GM19351 (cell line): ENCODE measurements around the gene RBM27.
A peak's percentile ranks its signal among the peaks of the same experiment; 100 is the strongest.
"Not testable (repeated sequence)": the region's sequence is repeated elsewhere in the genome, so short reads cannot be mapped to it uniquely, and the experiment has no call there.

Source experiments
- ATAC-seq: cut with Tn5 transposase; IDR thresholded peaks from one replicate; pipeline ENCODE4 v1.9.1; 2021; ENCODE audit warnings: mild to moderate bottlenecking, moderate library complexity; ENCODE audit not compliant: unreplicated experiment

The RBM27 gene, protein sequence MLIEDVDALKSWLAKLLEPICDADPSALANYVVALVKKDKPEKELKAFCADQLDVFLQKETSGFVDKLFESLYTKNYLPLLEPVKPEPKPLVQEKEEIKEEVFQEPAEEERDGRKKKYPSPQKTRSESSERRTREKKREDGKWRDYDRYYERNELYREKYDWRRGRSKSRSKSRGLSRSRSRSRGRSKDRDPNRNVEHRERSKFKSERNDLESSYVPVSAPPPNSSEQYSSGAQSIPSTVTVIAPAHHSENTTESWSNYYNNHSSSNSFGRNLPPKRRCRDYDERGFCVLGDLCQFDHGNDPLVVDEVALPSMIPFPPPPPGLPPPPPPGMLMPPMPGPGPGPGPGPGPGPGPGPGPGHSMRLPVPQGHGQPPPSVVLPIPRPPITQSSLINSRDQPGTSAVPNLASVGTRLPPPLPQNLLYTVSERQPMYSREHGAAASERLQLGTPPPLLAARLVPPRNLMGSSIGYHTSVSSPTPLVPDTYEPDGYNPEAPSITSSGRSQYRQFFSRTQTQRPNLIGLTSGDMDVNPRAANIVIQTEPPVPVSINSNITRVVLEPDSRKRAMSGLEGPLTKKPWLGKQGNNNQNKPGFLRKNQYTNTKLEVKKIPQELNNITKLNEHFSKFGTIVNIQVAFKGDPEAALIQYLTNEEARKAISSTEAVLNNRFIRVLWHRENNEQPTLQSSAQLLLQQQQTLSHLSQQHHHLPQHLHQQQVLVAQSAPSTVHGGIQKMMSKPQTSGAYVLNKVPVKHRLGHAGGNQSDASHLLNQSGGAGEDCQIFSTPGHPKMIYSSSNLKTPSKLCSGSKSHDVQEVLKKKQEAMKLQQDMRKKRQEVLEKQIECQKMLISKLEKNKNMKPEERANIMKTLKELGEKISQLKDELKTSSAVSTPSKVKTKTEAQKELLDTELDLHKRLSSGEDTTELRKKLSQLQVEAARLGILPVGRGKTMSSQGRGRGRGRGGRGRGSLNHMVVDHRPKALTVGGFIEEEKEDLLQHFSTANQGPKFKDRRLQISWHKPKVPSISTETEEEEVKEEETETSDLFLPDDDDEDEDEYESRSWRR

DNA sequence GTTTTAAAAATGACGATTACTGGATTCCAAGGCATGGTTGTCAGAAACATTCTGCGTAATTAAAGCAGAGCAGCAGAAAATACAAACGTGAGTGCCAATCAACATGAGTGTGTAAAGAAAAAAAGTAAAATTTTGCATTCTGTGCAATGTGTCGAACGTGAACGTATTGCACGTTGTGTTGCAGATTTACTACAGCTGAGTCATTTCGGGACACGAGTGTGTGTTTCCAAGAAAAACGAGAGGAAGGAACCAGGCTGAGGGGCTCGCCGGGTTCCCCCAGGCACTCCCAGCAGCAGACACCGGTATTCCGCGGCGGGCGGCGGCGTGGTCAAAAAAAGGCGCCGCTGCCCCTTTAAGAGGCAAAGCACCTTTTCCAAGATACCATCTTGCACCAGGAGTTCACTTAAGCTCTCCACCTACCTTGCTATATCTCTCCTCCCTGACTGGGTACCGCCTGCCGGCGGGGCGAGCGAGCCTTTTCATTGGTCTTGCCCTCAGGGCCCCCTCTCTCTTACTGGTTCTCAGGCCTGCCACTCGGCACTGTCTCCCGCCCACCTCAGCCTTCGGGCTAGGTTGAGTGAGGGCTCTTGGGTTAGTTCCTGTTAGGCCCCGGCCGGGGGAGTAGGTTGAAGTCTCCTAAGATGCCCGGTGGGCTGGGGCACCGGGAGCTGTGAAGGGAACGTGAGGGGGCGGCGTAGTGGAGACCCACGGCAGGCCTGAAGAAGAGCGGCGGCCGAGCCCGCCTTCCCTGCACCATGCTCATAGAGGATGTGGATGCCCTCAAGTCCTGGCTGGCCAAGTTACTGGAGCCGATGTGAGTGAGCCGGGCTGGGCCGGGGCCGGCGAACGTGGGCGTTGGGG is at the start of gene RBM27:
TSS of gene RBM27 (plus strand) at position 595 of the 861 bp plus-strand sequence. CDS start at position 756, 161 bp downstream.
- ATAC-seq = peak; percentile 99

DNA sequence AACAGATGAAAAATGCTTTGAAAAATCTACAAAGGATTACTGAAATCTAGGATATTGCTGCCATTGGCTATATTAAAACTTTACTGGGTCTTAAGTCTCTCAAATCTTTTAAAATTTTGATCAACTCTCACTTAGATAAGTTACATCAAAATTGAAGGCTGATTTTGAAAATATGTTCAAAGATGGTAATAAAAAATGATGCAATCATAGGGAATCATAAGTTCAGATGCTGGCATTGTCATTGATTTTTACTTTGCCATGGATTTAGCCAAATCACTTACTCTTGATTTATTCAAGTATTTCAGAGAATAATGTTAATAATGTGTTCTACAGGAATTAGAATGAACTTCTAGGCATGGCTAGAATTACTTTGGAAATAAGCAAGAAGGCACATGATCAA is 45.1 kb upstream of the RBM27 start:
- no peak for ATAC-seq

DNA sequence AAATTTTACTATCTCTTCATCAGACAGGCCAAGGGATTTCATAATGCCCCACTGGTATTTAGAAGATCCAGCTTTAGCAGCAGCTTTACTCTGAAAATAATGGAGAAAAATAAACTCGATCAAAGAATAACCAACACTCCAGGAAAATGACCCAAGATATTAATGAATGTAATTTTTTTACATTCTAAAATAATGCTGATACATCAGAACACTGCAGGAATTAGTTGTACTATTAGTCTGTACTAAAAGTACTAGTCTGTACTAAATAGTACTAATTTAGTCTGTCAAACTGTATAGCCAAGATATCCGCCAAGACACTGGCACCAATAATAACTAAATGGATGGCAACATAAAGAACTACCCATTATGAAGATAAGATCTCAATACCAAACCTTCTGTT is 39.0 kb upstream of the RBM27 start:
- ATAC-seq = no peak

DNA sequence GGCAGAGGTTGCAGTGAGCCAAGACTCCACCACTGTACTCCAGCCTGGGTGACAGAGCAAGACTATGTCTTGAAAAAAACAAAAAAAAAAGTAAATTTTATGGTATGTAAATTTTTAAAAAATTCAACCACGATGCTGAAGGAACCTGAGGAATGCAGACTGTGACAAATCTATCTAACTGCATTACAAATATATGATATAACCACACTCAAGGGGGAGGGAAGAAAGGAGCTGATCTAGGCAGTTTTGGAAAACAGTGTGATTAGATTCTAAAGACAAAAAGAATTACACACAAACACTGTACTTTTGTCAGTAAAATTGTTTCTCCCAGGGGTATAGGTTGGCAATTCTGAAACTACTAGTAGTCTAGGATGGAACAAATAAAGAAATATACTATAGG is 37.9 kb upstream of the RBM27 start:
- ATAC-seq = no peak

DNA sequence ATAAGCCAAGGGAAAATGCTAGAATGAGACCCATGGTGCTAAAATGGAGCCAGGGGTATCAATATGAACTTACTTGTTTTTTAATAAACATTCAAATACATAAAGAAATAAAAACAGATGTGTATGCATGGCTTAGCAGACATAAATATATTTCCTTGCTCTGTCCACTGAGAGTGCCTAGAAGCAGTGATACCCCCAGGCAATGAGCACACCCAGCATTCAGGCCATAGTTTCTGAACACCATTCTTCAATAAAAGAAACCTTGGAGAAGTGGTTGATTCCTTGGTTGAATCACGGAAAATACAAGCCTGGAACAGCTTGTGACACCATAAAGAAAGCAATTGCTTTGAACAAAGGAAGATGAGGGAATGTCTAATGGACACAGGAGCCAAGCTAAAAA is 37.5 kb upstream of the RBM27 start:
- no peak for ATAC-seq

DNA sequence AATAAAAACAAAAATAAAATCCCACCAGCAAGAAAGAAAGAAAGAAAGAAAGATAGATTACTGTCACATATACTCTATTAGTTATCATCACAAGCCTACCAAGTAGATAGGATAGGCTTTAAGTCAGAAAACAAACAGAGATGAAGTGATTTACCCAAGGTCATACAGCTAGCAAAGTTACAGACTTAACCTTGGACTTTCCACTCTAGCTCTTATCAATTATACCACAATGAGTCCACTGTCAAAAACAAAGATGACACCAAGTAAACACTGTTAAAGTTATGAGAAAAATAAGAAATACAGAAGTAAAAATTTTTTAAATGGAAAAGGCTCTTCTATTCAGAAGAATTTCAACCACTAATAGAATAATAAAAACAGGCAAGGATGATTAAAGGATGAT is 34.3 kb upstream of the RBM27 start:
- no peak for ATAC-seq

DNA sequence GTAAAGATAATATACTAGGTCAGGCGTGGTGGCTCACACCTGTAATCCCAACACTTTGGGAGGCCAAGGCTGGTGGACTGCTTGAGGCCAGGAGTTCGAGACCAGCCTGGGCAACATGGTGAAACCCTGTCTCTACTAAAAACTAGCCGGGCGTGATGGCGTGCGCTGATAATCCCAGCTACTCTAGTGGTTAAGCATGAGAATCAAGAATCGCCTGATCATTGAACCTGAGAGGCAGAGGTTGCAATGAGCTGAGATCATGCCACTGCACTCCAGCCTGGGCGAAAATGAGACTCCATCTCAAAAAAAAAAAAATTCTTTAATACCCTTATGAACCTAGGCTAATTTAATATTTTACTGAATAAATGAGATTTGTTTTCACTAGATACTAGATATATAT is 30.4 kb upstream of the RBM27 start:
- peak; percentile 75 for ATAC-seq

DNA sequence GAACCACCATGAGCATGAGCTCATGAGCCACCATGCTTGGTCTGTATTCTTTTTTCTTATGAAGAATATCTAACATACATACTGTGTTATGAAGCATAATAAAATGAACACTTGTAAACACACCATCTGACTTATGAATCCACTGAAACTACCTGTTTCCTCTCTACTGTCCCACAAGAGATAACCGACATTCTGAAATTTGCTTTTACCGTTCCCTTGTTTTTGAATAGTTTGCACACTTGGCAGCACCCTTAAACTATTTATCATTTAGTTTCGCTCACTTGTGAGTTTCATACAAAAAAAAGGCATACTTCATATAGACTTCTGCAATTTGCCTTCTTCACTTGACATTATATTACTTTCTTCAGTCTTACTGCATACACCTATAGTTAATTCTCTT is 29.8 kb upstream of the RBM27 start:
- peak; percentile 93 for ATAC-seq

DNA sequence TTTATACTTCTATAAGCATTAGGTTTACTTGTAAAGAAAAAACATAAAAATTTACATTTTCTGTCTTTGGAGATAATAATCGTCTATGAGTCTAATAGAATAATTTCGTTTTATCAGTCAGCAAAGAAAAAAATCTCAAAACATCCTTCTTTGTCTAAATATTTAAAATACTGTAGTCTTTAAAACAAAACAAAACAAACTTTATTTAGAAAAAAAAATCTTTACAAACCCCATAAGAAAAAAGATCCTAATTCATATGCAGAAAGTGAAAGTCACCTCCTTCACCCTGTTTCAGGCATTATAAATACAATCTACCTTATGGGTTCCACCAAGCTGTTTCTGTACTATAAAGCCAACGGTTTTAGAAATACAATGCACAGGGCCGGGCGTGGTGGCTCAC is 26.6 kb upstream of the RBM27 start:
- no peak for ATAC-seq

DNA sequence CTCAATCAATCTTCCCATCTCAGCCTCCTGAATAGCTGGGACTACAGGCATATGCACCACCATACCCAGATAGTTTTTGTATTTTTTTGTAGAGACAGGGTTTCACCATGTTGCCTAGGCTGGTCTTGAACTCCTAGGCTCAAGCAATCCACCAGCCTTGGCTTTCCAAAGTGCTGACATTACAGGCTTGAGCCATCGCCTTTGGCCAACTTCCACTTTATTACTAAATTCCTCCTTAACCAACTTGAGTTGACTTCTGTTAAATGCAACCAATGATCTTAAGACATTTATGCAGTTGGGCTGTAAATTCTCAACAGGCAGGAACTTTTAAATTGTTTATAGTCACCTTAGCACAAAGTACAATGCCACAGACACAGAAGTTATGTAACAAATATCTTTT is 23.7 kb upstream of the RBM27 start:
- ATAC-seq = no peak

DNA sequence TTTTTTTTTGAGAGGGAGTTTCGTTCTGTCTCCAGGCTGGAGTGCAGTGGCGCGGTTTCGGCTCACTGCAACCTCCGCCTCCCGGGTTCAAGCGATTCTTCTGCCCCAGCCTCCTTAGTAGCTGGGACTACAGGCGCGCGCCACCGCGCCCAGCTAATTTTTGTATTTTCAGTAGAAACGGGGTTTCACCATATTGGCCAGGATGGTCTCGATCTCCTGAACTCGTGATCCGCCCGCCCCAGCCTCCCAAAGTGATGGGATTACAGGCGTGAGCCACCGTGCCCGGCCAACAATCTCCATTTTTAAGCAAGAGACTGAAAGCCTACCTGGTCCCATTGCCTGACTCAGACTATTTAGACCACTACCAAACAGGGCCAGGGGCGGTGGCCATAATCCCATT is 20.0 kb upstream of the RBM27 start:
- ATAC-seq = not testable (repeated sequence)

DNA sequence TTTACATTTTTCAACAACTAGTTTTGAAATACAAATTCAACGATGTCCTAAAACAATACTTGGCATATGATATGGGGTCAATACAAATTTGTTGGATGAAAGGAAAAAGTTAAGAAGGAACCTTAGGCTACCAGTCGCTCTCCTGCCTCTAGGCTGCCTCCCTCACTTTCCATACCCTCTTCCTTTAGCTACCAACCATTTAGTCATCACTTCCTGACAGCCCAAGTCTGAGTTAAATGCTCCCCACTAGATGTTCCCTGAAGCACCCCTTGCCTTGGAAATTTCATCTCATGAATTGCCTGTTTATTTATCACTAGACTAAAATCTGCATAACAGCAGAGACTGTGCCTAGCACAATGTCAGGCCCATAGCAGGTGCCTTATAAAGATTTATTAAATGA is 18.2 kb upstream of the RBM27 start:
- ATAC-seq = no peak

DNA sequence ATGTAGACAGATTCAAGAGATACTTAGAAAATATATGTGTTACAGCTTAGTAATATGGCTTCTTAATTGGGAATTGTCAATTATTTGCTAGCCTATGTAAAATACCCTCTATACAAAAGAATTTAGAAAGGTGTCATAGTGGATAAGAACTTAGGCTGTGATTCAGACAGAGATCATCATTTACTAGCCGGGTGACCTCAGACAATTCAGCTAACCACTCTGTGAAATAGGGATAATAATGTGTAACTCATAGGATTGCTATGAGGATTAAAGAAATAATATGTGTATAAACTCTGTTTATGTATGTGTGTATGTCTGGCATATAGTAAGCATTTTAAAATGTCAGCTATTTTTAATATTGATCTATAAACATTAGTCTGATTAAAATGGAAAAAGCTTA is 15.0 kb upstream of the RBM27 start:
- ATAC-seq = no peak

DNA sequence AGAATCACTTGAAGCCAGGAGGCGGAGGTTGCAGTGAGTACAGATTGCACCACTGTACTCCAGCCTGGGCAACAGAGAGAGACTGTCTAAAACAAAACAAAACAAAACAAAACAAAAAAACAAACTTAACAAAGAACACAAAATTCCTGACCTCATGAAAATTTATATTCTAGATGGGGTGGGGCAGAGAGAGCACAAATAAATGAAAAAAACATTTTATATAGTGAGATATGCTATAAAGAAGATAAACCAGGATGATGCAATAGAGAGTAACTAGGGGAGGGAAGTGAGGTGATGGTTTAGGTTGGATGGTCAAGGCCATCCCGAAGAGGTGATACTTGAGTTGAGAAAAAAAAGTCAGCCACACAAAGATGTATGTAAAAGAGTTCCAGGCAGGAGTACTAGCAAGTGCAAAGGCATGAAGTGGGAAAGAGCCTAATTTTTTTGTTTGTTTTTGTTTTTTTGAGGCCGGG is 10.8 kb upstream of the RBM27 start:
- no peak for ATAC-seq

DNA sequence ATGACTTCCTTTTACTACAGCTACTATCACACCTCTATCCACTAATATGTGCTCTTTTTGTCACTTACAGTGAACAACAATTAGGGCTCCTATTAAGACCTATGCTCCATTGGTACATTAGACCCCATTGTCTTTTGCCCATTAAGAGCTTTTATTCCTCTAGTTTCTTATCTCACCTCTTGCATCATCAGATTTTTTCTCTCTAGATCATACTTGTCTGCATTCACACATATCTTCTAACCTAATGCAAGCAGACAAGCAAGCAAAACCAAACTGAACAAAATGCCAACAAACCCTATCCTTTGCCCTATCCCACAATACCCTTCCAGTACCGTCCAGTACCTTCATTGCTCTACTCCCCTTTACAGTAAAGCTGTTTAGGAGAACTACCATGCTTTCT is 10.1 kb upstream of the RBM27 start:
- no peak for ATAC-seq

DNA sequence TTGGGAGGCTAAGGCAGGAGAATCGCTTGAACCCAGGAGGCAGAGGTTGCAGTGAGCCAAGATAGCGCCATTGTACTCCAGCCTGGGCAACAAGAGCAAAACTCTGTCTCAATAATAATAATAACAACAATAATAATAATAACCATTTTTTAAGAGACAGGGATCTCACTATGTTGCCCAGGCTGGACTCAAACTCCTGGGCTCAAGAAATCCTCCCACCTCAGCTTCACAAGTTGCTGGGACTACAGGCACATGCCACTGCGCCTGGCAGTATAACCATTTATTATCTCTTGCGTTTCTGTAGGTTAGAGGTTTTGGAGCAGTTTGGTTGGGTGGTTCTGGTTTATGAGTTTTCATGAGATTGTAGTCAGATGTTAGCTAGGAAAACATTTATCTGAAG is 8.4 kb upstream of the RBM27 start:
- not testable (repeated sequence) for ATAC-seq

DNA sequence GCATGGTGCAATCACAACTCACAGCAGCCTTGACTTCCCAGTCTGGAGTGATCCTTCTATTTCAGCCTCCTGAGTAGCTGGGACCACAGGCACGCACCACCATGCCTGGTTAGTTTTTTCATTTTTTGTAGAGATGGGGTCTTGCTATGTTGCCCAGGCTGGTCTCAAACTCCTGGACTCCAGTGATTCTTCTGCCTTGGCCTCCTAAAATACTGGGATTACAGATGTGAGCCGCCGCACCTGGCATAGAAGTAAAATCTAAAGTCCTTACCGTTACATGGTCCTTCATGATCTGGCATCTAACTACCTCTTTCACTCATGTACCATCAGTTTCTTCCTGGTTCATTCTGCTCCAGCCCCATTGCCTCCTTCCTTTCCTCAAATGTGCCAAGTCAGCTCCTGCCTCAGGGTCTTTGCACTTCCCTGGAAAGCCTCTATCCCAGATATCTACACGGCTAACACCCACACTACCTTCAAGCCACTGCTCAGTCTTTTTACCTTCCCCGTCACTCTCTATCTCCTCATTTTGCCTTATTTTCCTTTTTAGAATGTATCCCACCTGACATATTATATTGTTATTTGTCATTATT is 6.9 kb upstream of the RBM27 start:
- no peak for ATAC-seq

DNA sequence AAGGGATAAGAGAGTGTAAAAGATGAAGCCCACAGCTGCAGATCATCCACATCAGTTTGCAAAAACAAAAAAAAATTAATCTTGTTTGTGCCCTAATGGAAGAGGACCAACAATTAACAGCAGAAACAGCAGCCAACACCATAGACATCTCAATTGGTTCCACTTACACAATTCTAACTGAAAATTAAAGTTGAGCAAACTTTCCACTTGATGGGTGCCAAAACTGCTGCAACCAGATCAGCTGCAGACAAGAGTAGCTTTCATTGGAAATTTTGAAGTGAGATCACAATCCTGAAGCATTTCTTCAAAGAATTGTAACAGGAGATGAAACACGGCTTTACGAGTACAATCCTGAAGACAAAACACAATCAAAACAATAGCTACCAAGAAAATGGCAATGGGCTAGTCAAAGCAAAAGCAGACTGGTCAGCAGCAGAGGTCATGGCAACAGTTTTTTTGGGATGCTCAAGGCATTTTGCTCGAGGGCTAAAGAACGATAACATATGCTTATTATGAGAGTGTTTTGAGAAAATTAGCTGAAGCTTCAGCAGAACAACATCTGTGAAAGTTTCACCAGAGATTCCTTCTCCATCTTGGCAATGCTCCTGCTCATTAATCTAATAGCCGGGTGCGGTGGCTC is 4.1 kb upstream of the RBM27 start:
- no peak for ATAC-seq

DNA sequence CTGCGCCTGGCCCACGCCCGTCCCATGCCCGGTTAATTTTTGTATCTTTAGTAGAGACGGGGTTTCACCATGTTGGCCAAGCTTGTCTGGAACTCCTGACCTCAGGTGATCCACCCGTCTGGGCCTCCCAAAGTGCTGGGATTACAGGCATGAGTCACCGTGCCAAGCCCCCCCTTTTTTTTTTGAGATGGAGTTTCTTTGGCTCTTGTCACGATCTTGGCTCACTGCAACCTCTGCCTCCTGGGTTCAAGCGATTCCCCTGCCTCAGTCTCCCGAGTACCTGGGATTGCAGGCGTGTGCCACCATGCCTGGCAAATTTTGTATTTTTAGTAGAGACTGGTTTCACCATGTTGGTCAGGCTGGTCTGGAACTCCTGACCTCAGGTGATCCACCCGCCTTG is 1.6 kb upstream of the RBM27 start:
- ATAC-seq = not testable (repeated sequence)

DNA sequence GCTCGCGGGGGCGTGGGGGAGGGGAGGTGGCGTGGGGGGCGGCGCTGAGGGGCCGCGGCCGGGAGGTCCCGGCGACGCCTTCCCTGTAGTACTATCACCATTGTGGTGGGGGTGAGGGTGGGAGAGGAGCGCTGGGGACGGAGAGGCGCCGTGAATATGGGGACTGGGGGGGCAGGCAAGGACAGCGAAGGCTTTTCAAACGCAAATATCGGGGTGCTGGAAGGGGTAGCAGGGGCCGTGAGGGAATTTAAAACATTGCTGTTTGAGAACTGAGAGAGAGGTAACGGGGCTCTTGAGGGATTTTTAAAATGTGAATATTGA is 427 bp downstream of the RBM27 start:
- ATAC-seq = peak; percentile 4
